ENCODE results near the gene CALCA. TPM values are rescaled to one million over a fixed set of nuclear protein-coding genes. Genes with fewer than 3 reads are reported as not detected.

Gene CALCA
- total RNA-seq, 2 experiments from 2014 or later = not detected

DNA sequence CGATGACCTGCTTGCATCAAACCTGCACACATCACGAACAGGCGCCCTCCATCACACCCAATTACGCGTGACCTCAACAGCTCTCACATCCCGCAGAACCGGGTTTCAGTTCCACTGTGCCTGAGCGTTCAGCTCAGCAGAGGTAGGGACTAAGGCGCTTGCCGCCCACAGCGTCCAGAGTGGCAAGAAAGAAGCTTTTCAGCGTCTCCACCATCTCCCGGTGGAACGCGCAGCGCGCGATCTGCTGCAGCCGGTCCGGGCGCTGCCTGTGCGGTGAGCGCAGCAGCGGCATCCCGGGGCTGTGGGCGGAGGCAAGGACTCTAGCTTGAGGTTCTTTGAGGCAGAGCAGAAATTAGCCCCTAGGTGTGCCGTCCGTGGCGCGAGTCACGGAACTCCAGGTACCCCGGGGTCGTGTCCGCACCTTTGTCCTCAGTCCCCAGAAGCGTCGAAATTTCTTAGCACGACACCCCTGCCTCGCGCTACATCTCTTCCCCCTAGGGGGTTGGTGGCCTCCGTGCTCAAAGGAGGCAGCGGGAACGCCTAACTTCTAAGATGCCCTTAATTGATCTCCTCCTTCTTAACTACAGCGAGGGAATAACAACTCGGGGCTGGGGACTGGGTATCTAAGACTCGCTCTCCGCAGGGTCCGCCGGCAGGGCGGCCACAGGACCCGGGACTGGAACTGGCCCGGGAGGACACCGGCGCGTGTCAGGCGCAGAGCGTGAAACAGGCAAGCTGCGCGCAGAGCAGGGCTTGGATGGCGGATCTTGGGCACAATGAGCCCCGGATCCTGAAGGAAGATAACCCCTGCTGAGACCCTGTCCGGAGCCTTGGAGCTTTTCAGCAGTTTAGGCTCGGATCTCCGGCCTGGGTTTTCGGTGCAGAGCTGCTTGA, 1.7 kb upstream of the CALCA start:
- H3K27me3 Mint-ChIP-seq = peaks cover 77% of the 10 kb centered on the region
- peak; percentile 22 for DNase-seq
- no peaks in the 10 kb centered on the region for H3K36me3 Mint-ChIP-seq (ENCODE audit: low read depth)
- ChIA-PET CTCF (interaction anchor here (0.7 to 2.5 kb wide), 11 partner anchors 9 to 1011 kb away, joined by 3 to 15 read pairs (median 3); partner anchors contain the start of gene CALCB), POLR2A (no interaction called here)
- peak overlapping the region; percentile 53 for H3K4me3 Mint-ChIP-seq
- no peak overlapping the region for H3K27ac Mint-ChIP-seq
- H3K9me3 Mint-ChIP-seq = no peaks in the 10 kb centered on the region
- peaks cover 32% of the 10 kb centered on the region for H3K4me1 Mint-ChIP-seq

DNA sequence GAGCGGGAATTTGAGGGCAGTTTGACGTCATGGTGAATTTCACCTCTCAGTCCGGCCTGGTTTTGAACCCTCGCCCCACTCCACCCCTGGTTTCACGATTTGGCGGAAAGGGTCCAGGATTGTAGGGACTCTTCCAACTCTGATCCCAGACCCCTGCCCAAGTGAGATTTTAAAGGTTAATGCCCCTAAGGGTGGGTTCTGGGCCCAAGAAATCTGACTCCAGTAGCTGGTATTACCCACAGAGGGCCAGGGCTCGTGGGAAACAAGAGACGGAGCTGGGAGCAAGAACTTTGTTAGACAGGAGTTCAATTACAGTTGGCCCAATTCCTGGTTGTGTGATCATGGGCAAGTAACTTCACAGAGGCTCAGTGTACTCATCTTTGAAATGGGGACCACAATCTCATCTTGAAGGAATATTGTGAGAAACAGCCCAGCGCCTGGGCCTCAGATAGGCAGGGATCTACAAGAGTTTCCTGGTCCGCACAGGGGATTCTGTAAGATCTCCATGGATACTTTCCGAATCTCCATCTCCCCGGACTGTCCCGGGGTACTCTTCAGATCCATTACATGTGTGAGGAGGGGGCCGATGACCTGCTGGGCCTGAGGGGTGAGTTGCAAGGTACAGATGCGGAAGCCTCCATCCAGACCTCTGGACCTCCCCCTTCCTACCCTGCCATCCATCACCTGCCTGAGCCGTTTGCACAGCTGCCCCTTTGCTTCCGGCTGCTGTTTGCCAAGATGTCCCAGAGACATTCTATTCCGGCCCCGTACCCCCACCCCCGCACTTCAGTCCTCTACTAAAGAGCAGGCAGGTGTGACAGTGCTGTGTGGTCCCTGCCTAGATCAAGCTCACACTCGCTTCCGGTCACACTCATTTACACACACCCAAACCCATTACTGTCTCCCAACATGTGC, 687 bp upstream of the CALCA start:
- Mint-ChIP-seq H3K9me3 (no peaks in the 10 kb centered on the region), H3K4me3 (peak overlapping the region; percentile 53), H3K27me3 (peaks cover 75% of the 10 kb centered on the region), H3K27ac (no peak overlapping the region), H3K36me3 (ENCODE audit: low read depth) (no peaks in the 10 kb centered on the region), H3K4me1 (peaks cover 32% of the 10 kb centered on the region)
- POLR2A ChIA-PET = no interaction called here
- CTCF ChIA-PET = interaction anchor here (0.8 to 2.5 kb wide), 4 partner anchors 22 to 102 kb away, joined by 3 to 15 read pairs (median 6); partner anchors contain the start of gene CALCB
- no peak for DNase-seq

DNA sequence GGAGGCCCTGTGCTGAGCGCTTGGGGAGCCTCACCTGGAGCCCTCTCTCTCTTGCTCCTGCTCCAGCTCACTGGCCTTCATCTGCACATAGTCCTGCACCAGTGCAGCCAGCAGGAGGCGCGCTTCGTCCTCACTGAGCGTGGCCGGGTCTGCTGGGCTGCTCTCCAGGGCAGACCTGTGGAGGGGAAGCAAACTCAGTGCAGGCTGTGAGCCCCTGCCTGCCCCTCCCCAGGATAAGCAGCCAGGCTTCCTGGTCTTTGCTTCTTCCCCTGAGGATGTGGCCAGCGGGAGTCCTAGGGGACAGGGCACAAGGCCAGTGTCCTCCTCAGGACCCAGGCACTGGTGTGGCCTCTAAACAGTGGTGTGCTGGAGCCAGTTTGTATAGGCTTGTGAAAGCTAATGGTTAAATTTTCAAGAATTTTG, 2.2 kb downstream of the CALCA start:
- H3K27me3 Mint-ChIP-seq = peaks cover 63% of the 10 kb centered on the region
- CTCF ChIA-PET = interaction anchor here (0.6 to 1.7 kb wide), 3 partner anchors 10 to 22 kb away, joined by 3 to 6 read pairs (median 5); no protein-coding TSS in a partner anchor

DNA sequence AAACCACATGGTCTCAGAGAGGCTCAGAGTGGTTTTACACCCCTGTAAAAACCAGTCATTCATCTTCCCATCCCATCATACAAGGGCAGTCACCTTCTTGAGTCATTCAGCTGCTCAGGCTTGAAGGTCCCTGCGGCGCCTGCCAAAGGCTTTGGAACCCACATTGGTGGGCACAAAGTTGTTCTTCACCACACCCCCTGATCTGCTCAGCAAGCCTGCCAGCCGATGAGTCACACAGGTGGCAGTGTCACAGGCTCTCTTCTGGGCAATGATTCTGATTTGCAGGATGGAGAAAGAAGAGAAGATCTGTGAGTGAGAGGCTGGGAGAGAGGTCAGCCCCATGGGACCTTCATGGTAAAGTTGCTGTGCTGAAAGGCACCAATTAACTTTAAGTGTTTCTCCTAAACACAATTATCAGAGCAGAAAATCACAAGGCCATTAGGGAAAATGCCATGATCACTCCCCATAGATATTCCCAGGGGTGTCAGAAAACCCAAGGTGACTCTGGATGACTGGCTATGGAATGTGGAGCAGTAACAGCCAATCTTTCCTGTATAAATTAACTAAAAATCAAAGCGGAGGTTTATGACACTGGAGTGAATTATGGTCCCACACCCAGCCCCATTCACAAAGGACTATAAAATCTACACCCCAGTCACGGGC, 4.4 kb downstream of the CALCA start:
- no peak overlapping the region for H3K27ac Mint-ChIP-seq
- CTCF ChIA-PET = interaction anchor here (0.9 kb wide), 1 partner anchor 44 kb away, joined by 3 read pairs; no protein-coding TSS in a partner anchor
- H3K27me3 Mint-ChIP-seq = peaks cover 42% of the 10 kb centered on the region
- H3K9me3 Mint-ChIP-seq = no peaks in the 10 kb centered on the region
- POLR2A ChIA-PET = no interaction called here
- H3K4me3 Mint-ChIP-seq = no peak overlapping the region
- H3K4me1 Mint-ChIP-seq = peaks cover 5% of the 10 kb centered on the region
- no peaks in the 10 kb centered on the region for H3K36me3 Mint-ChIP-seq (ENCODE audit: low read depth)
- no peak for DNase-seq

More for the DNA sequence above, 2.2 kb downstream of the CALCA start:
- no peak overlapping the region for H3K27ac Mint-ChIP-seq
- peaks cover 27% of the 10 kb centered on the region for H3K4me1 Mint-ChIP-seq
- DNase-seq = peak; percentile 54
- POLR2A ChIA-PET = no interaction called here
- no peaks in the 10 kb centered on the region for H3K36me3 Mint-ChIP-seq (ENCODE audit: low read depth)
- H3K9me3 Mint-ChIP-seq = no peaks in the 10 kb centered on the region
- no peak overlapping the region for H3K4me3 Mint-ChIP-seq

DNA sequence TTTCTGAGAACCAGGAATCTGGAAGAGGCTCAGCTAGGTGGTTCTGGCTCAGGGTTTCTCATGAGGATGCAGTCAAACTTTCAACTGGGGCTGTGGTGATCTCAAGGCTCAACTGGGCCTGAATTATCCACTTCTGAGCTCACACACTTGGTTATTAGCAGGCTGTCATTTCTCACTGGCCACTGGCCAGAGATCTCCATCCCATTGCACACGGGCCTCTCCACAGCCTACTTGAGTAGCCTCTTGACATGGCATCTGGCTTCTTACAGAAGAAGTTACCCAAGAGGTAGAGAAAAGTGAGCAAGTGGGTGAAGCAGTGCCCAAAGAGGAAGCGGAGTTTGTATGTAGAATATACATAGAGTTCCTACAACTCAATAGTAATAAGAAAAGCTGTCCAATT, 16.0 kb downstream of the CALCA start:
- H3K9me3 Mint-ChIP-seq = no peaks in the 10 kb centered on the region
- CTCF ChIA-PET = no interaction called here
- POLR2A ChIA-PET = no interaction called here
- no peak overlapping the region for H3K4me3 Mint-ChIP-seq
- H3K27ac Mint-ChIP-seq = no peak overlapping the region
- DNase-seq = no peak
- H3K36me3 Mint-ChIP-seq (ENCODE audit: low read depth) = no peaks in the 10 kb centered on the region
- H3K27me3 Mint-ChIP-seq = peaks cover 6% of the 10 kb centered on the region
- no peaks in the 10 kb centered on the region for H3K4me1 Mint-ChIP-seq

DNA sequence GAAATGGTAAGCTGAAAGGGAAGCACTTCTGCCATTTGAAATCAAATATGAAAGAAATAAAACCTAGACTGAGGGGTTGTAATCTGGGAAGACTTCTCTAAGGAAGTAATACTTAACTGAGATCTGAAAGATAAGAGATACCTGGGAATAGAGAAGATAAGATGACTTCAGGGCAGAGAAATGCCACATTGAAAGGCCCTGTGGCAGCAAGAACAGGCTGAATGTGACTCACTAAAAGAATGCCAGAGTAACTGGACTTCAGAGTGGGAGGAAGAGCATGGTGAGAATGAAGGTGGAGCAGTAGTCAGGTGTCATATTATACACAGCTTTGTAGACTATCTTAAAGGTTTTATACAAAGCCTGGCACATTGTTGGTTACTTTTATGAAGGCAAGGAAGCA, 17.6 kb downstream of the CALCA start:
- no peaks in the 10 kb centered on the region for H3K4me1 Mint-ChIP-seq
- H3K27ac Mint-ChIP-seq = no peak overlapping the region
- ChIA-PET POLR2A (no interaction called here), CTCF (interaction anchor here (1.6 to 2.3 kb wide), 2 partner anchors 18 to 20 kb away, joined by 4 to 6 read pairs; no protein-coding TSS in a partner anchor)
- H3K9me3 Mint-ChIP-seq = no peaks in the 10 kb centered on the region
- H3K36me3 Mint-ChIP-seq (ENCODE audit: low read depth) = no peaks in the 10 kb centered on the region
- no peak overlapping the region for H3K4me3 Mint-ChIP-seq
- H3K27me3 Mint-ChIP-seq = peaks cover 6% of the 10 kb centered on the region
- no peak for DNase-seq

DNA sequence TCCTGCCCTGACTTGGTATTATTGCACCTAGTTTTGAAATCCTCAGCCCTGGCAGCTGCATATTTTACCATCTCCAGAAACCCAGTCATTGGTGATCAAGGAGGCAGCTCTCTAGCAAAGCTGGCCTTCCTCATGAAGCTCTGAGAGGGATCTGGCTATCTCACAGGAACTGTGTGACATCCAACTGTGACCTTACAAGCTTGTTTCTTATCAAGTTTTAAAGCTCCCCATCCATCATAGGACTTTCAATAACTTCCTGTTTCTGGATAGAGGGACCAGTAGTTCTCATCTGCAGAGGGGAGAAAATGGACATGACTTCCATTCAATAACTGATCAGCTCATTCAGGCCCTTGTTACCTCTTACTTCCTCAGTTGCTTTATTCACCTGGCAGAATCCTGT, 18.2 kb downstream of the CALCA start:
- Mint-ChIP-seq H3K36me3 (ENCODE audit: low read depth) (no peaks in the 10 kb centered on the region), H3K27ac (no peak overlapping the region), H3K27me3 (peaks cover 6% of the 10 kb centered on the region), H3K4me1 (no peaks in the 10 kb centered on the region), H3K4me3 (no peak overlapping the region), H3K9me3 (no peaks in the 10 kb centered on the region)
- no peak for DNase-seq
- ChIA-PET POLR2A (no interaction called here), CTCF (interaction anchor here (2.3 kb wide), 1 partner anchor 18 kb away, joined by 6 read pairs; no protein-coding TSS in a partner anchor)

DNA sequence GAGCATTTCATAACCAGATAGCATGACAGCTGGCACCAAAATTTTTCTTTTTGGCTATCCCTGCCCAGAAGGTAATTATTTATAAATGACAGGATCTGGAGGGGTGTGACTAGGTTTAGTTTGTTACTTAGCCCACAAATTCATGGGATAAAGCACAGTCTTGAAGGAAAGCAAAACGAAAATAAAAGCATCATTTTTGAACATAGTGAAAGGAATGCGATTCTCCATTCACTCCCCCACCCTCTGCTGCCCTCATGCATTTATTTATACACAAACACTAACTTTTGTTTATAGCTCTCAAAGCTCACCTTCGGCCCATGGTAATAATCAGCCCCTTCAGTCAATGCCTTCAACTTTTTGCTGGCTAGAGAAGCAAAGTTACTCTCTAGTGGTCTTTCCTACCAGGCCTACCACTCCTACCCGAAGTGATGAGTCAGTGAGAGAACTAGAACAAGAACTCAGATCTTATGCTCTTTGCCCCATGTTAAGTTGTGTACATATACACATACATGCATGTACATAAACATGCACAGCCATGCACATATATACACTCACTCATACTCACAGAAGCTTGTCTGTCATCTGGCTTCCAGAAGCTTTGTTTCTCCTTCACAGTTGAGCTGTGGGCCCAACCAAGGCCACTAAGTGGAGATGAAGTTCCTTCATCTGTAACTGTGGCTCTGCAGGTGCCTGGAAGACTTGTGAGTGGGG, 22.6 kb downstream of the CALCA start:
- Mint-ChIP-seq H3K9me3 (no peaks in the 10 kb centered on the region), H3K27me3 (no peaks in the 10 kb centered on the region), H3K4me3 (no peak overlapping the region), H3K27ac (no peak overlapping the region), H3K4me1 (no peaks in the 10 kb centered on the region), H3K36me3 (ENCODE audit: low read depth) (no peaks in the 10 kb centered on the region)
- POLR2A ChIA-PET = no interaction called here
- CTCF ChIA-PET = interaction anchor here (1.4 kb wide), 1 partner anchor 13 kb away, joined by 4 read pairs; no protein-coding TSS in a partner anchor
- DNase-seq = no peak

DNA sequence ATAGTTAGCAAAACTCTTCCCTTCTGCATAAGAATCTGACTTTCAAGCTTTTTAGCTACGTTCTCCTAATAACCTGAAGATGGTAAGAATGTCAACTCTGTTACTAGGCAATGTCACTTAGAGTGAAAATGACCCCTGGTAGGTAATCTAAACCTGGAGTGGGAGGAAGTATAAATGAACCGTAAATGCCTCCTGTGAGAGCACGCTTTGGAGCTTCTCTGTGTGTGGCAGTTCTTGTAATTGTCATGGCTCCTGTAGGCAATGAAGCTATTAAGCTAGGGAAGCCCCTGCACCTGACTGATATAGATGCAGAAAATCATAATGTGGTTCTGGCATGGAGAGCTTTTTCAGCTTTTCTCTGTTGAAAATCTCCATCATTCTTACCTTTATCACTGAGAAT, 29.4 kb downstream of the CALCA start:
- H3K9me3 Mint-ChIP-seq = peaks cover 2% of the 10 kb centered on the region
- no peaks in the 10 kb centered on the region for H3K36me3 Mint-ChIP-seq (ENCODE audit: low read depth)
- peaks cover 3% of the 10 kb centered on the region for H3K27me3 Mint-ChIP-seq
- H3K27ac Mint-ChIP-seq = no peak overlapping the region
- H3K4me1 Mint-ChIP-seq = no peaks in the 10 kb centered on the region
- POLR2A ChIA-PET = no interaction called here
- no peak overlapping the region for H3K4me3 Mint-ChIP-seq
- CTCF ChIA-PET = interaction anchor here (0.9 to 1.4 kb wide), 2 partner anchors 35 to 132 kb away, joined by 3 read pairs; no protein-coding TSS in a partner anchor
- no peak for DNase-seq

DNA sequence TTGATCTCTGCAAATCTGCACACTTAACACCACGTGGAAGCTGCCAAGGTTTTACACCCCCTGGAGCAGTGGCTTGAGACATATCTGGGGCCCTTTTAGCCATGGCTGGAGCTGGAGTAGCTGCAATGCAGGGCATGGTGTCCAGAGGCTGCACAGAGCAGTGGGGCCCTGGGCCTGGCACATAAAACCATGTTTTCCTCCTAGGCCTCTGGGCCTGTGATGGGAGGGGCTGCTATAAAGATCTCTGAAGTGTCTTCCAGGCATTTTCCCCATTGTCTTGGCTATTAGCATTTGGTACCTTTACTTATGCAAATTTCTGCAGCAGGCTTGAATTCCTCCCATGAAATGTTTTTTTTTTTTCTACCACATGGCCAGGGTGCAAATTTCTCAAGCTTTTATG, 33.2 kb downstream of the CALCA start:
- Mint-ChIP-seq H3K9me3 (peaks cover 5% of the 10 kb centered on the region), H3K36me3 (ENCODE audit: low read depth) (peaks cover 5% of the 10 kb centered on the region), H3K4me3 (no peak overlapping the region), H3K4me1 (no peaks in the 10 kb centered on the region), H3K27ac (no peak overlapping the region), H3K27me3 (peaks cover 3% of the 10 kb centered on the region)
- POLR2A ChIA-PET = no interaction called here
- no peak for DNase-seq
- CTCF ChIA-PET = interaction anchor here (1.0 kb wide), 1 partner anchor 33 kb away, joined by 5 read pairs; no protein-coding TSS in a partner anchor

DNA sequence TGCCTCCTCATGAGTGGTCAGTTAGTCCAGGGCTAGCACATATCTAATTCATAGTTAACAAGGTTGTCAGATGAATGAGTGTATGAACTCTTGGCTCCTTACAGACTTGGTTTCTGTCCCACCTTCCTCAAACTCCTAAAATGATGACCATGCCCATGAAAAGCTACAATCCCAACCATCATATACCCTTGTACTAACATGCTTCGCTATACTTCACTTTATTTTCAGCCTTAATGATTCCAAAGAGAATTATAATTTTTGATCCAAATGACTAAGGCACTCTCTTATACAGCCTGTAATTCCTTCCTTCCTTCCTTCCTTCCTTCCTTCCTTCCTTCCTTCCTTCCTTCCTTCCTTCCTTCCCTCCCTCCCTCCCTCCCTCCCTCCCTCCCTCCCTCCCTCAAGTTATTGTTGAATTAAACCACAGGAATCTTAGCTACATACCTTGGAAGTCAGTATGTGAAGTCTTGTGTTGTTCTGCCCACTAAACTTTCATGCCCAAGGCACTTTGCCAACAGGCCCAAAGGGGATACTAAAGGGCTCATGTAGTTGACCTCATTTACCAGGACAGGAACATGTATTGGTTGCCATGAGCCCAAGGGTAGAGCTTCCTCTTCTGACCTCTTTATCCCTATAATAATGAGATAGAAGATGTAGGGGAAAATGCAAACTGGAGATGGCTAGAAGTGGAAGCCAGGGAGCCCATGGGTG, 37.4 kb downstream of the CALCA start:
- Mint-ChIP-seq H3K27me3 (no peaks in the 10 kb centered on the region), H3K4me1 (no peaks in the 10 kb centered on the region), H3K4me3 (no peak overlapping the region), H3K27ac (no peak overlapping the region), H3K9me3 (peaks cover 7% of the 10 kb centered on the region), H3K36me3 (ENCODE audit: low read depth) (peaks cover 5% of the 10 kb centered on the region)
- POLR2A ChIA-PET = no interaction called here
- DNase-seq = no peak
- CTCF ChIA-PET = interaction anchor here (1.8 to 3.0 kb wide), 2 partner anchors 16 to 27 kb away, joined by 3 to 11 read pairs; no protein-coding TSS in a partner anchor
